GM12864 (cell line): ENCODE measurements around the gene COL27A1.

Experiments used
- DNase-seq: peaks from one replicate; pipeline ENCODE4 v3.0.0-alpha.2; 2011; ENCODE audit warnings: low read depth
- H3K4me3 ChIP-seq: 2 replicates; pipeline ENCODE4 v1.5.1; 2011; ENCODE audit warnings: mild to moderate bottlenecking, low read depth, low read length, control low read depth
- CTCF ChIP-seq: IDR thresholded peaks from 2 replicates; pipeline ENCODE4 v1.5.1; 2011; ENCODE audit warnings: low read depth, mild to moderate bottlenecking, moderate library complexity, low read length, control low read depth, inconsistent platforms; ENCODE audit errors: missing control alignments

The COL27A1 gene

GRCh38 chr9:114210136-114210535 is 54.8 kb downstream of the COL27A1 start:
- no peak overlapping the region for H3K4me3 ChIP-seq
- TF ChIP-seq CTCF, result no peak
- no peak for DNase-seq

- TF ChIP-seq CTCF, result no peak
- H3K4me3 ChIP-seq, result no peak overlapping the region
- no peak for DNase-seq
These were observed 55.4 kb downstream of the COL27A1 start for GRCh38 chr9:114210691-114211276.

GRCh38 chr9:114212826-114213225 is 57.5 kb downstream of the COL27A1 start:
- H3K4me3 ChIP-seq, result no peak overlapping the region
- DNase-seq, result no peak
- no peak for TF ChIP-seq CTCF

- no peak for DNase-seq
- no peak overlapping the region for H3K4me3 ChIP-seq
- no peak for TF ChIP-seq CTCF
These were observed 58.2 kb downstream of the COL27A1 start for GRCh38 chr9:114213566-114213965.

GRCh38 chr9:114214181-114214580 is 58.8 kb downstream of the COL27A1 start:
- DNase-seq, result no peak
- no peak overlapping the region for H3K4me3 ChIP-seq
- TF ChIP-seq CTCF, result no peak

GRCh38 chr9:114214686-114215414 is 59.5 kb downstream of the COL27A1 start:
- no peak for DNase-seq
- H3K4me3 ChIP-seq, result no peak overlapping the region

More at GRCh38 chr9:114214686-114215414, 59.5 kb downstream of the COL27A1 start:
- TF ChIP-seq CTCF, result no peak
